ENCODE data around the gene PRKCZ. TPM values are rescaled to one million over a fixed set of nuclear protein-coding genes. Genes with fewer than 3 reads are reported as not detected.

PRKCZ gene
- total and polyA plus RNA-seq, 9 of the 15 experiments (the other 6 are each of a cell fraction or from before 2014, with no cell fraction given) = 0.07 to 3.1 (median 1.3) TPM

DNA sequence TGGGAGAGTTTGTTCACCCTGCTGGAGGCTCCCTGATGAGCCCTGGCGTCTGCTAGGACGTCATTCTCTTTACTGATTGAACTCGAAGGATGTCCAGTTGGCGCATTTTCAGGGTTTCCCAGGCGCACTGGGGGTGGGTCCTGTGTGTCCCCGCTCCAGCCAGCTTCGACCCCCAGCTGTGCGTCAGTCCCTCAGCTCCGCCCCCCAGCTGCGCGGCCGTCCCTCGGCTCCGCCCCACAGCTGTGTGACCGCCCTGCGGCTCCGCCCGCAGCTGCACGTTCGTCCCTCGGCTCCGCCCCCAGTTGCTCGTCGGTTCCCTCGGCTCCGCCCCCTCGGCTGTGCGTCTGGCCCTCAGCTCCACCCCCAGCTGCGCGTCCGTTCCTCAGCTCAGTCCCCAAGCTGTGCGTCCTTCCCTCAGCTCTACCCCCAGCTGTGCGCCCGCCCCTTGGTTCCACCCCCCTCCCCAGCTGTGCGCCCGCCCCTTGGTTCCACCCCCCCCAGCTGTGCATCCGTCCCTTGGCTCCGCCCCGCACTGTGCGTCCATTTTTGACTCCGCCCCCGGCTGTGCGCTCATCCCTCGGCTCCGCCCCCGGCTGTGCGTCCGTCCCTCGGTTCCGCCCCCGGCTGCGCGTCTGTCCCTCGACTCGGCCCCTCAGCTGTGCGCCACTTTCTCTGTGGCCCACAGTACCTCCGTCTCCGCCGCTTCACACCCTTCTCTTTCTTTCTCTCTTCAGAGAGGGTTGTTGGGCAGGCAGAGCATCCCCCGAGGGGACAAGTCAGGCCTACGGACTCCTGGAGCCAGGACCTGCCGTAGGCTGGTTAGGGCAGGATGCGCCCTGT lies 83.0 kb downstream of the PRKCZ start (continued):
- TF ChIP-seq, protein P1, sequence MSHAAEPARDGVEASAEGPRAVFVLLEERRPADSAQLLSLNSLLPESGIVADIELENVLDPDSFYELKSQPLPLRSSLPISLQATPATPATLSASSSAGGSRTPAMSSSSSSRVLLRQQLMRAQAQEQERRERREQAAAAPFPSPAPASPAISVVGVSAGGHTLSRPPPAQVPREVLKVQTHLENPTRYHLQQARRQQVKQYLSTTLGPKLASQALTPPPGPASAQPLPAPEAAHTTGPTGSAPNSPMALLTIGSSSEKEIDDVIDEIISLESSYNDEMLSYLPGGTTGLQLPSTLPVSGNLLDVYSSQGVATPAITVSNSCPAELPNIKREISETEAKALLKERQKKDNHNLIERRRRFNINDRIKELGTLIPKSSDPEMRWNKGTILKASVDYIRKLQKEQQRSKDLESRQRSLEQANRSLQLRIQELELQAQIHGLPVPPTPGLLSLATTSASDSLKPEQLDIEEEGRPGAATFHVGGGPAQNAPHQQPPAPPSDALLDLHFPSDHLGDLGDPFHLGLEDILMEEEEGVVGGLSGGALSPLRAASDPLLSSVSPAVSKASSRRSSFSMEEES (CRISPR knock-in tag; IDR thresholded peaks at IDR 0.05) = no peak
- TF ChIP-seq SETDB1 (IDR thresholded peaks at IDR 0.05; ENCODE audit: low read length) = peak; percentile 67
- TF ChIP-seq, protein P2, sequence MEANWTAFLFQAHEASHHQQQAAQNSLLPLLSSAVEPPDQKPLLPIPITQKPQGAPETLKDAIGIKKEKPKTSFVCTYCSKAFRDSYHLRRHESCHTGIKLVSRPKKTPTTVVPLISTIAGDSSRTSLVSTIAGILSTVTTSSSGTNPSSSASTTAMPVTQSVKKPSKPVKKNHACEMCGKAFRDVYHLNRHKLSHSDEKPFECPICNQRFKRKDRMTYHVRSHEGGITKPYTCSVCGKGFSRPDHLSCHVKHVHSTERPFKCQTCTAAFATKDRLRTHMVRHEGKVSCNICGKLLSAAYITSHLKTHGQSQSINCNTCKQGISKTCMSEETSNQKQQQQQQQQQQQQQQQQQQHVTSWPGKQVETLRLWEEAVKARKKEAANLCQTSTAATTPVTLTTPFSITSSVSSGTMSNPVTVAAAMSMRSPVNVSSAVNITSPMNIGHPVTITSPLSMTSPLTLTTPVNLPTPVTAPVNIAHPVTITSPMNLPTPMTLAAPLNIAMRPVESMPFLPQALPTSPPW (CRISPR knock-in tag; IDR thresholded peaks at IDR 0.05) = peak; percentile 89
- TF ChIP-seq, protein P3, sequence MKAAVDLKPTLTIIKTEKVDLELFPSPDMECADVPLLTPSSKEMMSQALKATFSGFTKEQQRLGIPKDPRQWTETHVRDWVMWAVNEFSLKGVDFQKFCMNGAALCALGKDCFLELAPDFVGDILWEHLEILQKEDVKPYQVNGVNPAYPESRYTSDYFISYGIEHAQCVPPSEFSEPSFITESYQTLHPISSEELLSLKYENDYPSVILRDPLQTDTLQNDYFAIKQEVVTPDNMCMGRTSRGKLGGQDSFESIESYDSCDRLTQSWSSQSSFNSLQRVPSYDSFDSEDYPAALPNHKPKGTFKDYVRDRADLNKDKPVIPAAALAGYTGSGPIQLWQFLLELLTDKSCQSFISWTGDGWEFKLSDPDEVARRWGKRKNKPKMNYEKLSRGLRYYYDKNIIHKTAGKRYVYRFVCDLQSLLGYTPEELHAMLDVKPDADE (conservative IDR thresholded peaks at IDR 0.05; ENCODE audit: control insufficient read depth, low read depth, low read length) = peak; percentile 79; the same call in 1 of the 2 replicates
- TF ChIP-seq, protein P4, sequence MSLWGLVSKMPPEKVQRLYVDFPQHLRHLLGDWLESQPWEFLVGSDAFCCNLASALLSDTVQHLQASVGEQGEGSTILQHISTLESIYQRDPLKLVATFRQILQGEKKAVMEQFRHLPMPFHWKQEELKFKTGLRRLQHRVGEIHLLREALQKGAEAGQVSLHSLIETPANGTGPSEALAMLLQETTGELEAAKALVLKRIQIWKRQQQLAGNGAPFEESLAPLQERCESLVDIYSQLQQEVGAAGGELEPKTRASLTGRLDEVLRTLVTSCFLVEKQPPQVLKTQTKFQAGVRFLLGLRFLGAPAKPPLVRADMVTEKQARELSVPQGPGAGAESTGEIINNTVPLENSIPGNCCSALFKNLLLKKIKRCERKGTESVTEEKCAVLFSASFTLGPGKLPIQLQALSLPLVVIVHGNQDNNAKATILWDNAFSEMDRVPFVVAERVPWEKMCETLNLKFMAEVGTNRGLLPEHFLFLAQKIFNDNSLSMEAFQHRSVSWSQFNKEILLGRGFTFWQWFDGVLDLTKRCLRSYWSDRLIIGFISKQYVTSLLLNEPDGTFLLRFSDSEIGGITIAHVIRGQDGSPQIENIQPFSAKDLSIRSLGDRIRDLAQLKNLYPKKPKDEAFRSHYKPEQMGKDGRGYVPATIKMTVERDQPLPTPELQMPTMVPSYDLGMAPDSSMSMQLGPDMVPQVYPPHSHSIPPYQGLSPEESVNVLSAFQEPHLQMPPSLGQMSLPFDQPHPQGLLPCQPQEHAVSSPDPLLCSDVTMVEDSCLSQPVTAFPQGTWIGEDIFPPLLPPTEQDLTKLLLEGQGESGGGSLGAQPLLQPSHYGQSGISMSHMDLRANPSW (CRISPR knock-in tag; IDR thresholded peaks at IDR 0.05) = no peak
- no peak for TF ChIP-seq MTA3 (IDR thresholded peaks at IDR 0.05; ENCODE audit: borderline replicate concordance)
- no peak for TF ChIP-seq PTBP1 (IDR thresholded peaks at IDR 0.05; ENCODE audit: low read depth, low read length)
- TF ChIP-seq, protein P5, sequence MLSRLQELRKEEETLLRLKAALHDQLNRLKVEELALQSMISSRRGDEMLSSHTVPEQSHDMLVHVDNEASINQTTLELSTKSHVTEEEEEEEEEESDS (CRISPR knock-in tag; IDR thresholded peaks at IDR 0.05) = no peak
- peak; percentile 66 for TF ChIP-seq CREB1 (IDR thresholded peaks at IDR 0.05)
- peak; percentile 64 for TF ChIP-seq CREB1 (CRISPR knock-in tag; IDR thresholded peaks at IDR 0.05)
- peak; percentile 82 for TF ChIP-seq CBFA2T2 (conservative IDR thresholded peaks at IDR 0.05)
- no peak for TF ChIP-seq ZEB2 (IDR thresholded peaks at IDR 0.05)
- TF ChIP-seq JUND (IDR thresholded peaks at IDR 0.05; ENCODE audit: borderline replicate concordance, low read depth, low read length) = 0 out of 2 replicates have a peak, but pooled peaks have one; percentile 17
- no peak for TF ChIP-seq JUND (tag; IDR thresholded peaks at IDR 0.05; ENCODE audit: borderline replicate concordance, low read depth, low read length)
- TF ChIP-seq, protein P6, sequence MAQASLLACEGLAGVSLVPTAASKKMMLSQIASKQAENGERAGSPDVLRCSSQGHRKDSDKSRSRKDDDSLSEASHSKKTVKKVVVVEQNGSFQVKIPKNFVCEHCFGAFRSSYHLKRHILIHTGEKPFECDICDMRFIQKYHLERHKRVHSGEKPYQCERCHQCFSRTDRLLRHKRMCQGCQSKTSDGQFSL (CRISPR knock-in tag; IDR thresholded peaks at IDR 0.05) = peak; percentile 76; the same call in 1 of the 2 replicates
- TF ChIP-seq, protein P6 (tag; IDR thresholded peaks at IDR 0.05) = peak in 1 of 2 experiments; percentile 78; a peak in 2 of 4 replicates
- TF ChIP-seq TRIM24 (IDR thresholded peaks at IDR 0.05) = 0 out of 4 replicates have a peak, but pooled peaks of 1 of the 2 experiments have one; percentile 19
- peak; percentile 46; the same call in 1 of the 2 replicates for TF ChIP-seq CTBP1 (IDR thresholded peaks at IDR 0.05; ENCODE audit: borderline replicate concordance)
